Stimulated activated naive CD8-positive, alpha-beta T cell treated with anti-CD3 and anti-CD28 coated beads, Interleukin-15, Interleukin-2, amounts not matched to agents 100 ng/mL and 50 ng/mL, for 24 hours (primary cell): ENCODE data around the gene COX14.

Experiments used
- H3K27ac Mint-ChIP-seq: one replicate; pipeline ENCODE4 v1.8.0; 2021; ENCODE audit warnings: mild to moderate bottlenecking, mixed read lengths
- H3K27me3 Mint-ChIP-seq: one replicate; pipeline ENCODE4 v1.8.0; 2021; ENCODE audit warnings: mixed read lengths
- H3K36me3 Mint-ChIP-seq: one replicate; pipeline ENCODE4 v1.8.0; 2021; ENCODE audit warnings: low read depth, mixed read lengths
- H3K4me1 Mint-ChIP-seq: one replicate; pipeline ENCODE4 v1.8.0; 2021; ENCODE audit warnings: low read depth, mixed read lengths
- H3K4me3 Mint-ChIP-seq: one replicate; pipeline ENCODE4 v1.8.0; 2021; ENCODE audit warnings: mild to moderate bottlenecking, mixed read lengths
- H3K9me3 Mint-ChIP-seq: one replicate; pipeline ENCODE4 v1.8.0; 2021; ENCODE audit warnings: mixed read lengths

COX14 gene

DNA sequence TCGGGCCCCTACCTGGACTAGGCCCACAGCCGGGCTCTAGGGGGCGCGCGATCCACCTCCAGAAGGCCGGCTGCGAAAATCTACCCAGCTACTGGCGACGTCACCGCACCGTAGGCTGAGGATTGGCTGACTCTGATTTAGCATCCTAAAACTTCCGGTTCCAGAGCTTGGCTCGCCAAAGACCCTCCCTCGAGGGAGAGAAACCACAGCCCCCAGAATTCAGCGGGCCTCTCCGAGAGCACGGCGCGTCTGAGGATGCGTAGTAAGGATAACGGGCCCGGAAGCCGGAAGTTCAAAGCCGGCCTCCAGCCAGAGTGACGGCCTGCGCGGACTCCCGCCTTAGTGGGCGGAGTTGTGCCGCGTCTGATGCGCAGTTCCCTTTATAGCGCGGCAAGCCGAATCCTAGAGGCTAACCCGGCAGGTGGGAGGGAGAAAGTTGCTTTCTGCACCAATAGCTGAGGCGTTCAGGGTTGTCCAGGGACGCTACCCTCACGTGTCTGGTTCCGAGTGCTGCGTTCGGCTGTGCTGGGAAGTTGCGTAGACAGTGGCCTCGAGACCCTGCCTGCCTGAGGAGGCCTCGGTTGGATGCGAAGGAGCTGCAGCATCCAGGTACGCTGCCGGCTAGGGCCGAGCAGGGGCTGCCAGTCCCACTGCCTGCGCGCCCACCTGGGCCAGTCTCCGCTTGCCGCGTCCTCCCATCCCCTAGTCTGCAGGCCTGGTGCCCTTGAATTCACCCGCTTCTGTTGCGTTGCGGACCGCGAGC is at the start of gene COX14:
Gene COX14, plus strand, starts transcription at position 544 of the 763 bp plus-strand sequence. CDS start 7,808 bp downstream, outside the sequence.
- H3K36me3 Mint-ChIP-seq = peaks cover 17% of the 10 kb centered on the region
- H3K27ac Mint-ChIP-seq = peak within 1 kb of the TSS; percentile 94
- peak within 1 kb of the TSS; percentile 97 for H3K4me3 Mint-ChIP-seq
- peaks cover 57% of the 10 kb centered on the region for H3K4me1 Mint-ChIP-seq
- no peaks in the 10 kb centered on the region for H3K9me3 Mint-ChIP-seq
- H3K27me3 Mint-ChIP-seq = no peaks in the 10 kb centered on the region

DNA sequence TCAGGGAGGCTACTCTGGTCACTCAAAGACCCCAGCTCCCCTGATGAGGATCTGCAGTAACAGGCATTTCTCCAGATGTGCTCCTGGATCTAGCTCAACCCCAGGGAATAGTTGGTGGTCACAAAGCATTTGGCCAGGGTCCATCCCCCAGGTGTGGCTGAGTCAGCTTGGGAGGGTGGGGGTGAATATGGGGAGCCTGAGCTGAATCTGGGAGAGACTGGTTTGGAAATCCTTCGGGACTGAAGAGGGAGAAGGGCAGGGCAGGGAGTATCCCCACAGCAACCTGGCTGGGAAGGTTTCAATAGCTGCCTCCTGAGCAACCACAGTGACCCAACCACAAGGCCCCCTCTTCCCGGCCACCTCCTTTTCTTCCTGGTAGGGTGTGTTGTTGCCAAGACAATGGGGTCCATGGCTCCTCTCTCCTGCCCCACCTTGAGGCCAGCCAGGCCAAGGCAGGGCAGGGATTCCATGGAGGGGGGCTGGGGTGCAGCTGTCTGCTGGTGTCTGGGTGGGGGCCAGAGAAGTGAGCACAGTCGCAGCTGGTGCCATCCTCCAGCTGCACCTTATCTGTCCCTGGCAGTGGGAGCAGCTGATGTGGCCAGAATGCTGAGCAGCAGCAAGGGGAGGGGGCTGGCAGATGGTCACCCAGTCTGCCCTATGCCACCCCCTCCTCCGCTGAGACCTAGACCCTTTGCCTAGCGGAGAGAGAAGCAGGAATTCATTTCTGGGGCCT is 49.1 kb upstream of the COX14 start:
- no peaks in the 10 kb centered on the region for H3K27me3 Mint-ChIP-seq
- H3K4me1 Mint-ChIP-seq = peaks cover 31% of the 10 kb centered on the region
- no peak overlapping the region for H3K27ac Mint-ChIP-seq
- H3K4me3 Mint-ChIP-seq = no peak overlapping the region
- H3K9me3 Mint-ChIP-seq = no peaks in the 10 kb centered on the region
- no peaks in the 10 kb centered on the region for H3K36me3 Mint-ChIP-seq

DNA sequence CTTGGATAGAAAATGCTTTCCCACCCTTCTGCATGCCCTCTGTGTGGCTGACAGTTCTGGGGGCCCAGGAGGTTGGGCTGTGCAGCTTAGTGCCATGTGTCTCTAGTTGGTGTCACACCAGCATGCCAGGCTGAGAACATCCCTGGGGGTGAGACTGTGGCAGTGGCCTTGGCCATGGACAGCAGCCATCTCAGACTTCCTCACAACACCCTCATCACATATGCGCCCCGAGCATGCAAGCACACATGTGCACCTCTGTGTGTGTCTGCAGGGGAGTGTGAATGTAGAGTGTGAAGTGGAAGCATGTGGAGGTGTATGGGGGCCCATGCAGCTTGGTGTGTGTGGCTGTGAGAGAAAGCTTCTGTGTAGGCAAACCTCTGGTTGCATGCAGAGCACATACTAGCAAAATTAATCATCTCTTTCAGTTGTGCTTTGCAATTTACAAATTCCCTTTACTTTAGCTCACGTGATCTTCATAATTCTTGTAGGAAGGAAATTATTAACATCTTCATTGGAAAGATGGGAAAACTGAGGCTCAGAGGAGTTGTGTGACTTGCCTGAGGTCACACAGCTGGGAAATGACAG is 46.2 kb upstream of the COX14 start:
- H3K9me3 Mint-ChIP-seq = no peaks in the 10 kb centered on the region
- no peaks in the 10 kb centered on the region for H3K36me3 Mint-ChIP-seq
- no peak overlapping the region for H3K27ac Mint-ChIP-seq
- H3K4me1 Mint-ChIP-seq = peaks cover 11% of the 10 kb centered on the region
- no peak overlapping the region for H3K4me3 Mint-ChIP-seq
- no peaks in the 10 kb centered on the region for H3K27me3 Mint-ChIP-seq

DNA sequence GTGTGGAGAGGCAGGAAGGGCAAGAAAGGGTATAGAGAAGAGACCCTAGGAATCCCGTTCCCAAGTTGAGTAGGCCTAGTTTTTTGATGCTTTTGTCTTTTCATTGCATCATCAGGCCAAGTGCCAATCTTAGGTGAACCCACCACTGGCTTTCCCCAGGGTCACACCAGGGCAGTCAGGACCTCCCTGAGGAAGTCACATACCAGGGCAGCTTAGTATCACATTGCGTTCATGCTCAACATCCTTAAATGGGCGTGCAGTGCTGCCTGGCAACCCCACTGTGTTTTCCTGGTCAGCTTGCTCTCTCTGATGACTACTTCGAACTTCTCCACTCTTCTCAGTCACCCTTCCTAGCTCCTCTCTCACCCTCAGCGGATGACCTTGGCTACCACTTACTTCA is 45.6 kb upstream of the COX14 start:
- Mint-ChIP-seq H3K27ac (no peak overlapping the region), H3K36me3 (no peaks in the 10 kb centered on the region), H3K9me3 (no peaks in the 10 kb centered on the region), H3K4me1 (peaks cover 5% of the 10 kb centered on the region), H3K4me3 (no peak overlapping the region), H3K27me3 (no peaks in the 10 kb centered on the region)

DNA sequence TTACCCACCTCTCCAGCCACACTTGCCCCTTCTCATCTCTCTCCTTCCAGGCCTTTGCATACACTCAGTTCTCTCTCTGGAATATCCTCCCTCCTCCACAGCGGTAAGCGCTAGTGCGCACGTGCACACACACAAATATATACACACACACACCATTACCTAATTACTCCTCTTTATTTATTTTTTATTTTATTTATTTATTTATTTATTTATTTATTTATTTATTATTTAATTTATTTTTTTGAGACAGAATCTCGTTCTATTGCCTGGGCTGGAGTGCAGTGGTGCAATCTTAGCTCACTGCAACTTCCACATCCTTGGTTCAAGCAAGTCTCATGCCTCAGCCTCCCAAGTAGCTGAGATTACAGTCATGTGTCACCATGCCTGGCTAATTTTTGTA is 43.0 kb upstream of the COX14 start:
- H3K4me3 Mint-ChIP-seq = no peak overlapping the region
- H3K36me3 Mint-ChIP-seq = no peaks in the 10 kb centered on the region
- H3K9me3 Mint-ChIP-seq = no peaks in the 10 kb centered on the region
- H3K27me3 Mint-ChIP-seq = no peaks in the 10 kb centered on the region
- no peak overlapping the region for H3K27ac Mint-ChIP-seq
- H3K4me1 Mint-ChIP-seq = peaks cover 5% of the 10 kb centered on the region

DNA sequence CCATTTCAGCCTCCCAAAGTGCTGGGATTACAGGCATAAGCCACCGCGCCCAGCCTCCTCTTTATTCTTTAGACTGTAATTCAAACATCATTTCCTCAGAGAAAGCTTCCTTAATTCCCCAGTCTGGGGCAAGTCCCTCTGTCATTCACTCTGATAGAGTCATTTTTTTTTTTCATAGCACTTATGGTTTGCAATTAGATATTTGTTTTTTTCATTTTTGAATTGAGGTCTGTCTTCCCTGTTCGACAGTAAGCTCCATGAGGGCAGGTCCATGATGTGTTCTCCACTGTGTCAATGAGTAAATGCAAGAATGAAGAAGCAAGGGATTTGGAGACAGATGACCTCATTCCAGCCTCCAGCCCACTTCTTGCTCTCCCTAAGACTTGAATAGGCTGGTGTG is 42.5 kb upstream of the COX14 start:
- Mint-ChIP-seq H3K27ac (no peak overlapping the region), H3K4me3 (no peak overlapping the region)

DNA sequence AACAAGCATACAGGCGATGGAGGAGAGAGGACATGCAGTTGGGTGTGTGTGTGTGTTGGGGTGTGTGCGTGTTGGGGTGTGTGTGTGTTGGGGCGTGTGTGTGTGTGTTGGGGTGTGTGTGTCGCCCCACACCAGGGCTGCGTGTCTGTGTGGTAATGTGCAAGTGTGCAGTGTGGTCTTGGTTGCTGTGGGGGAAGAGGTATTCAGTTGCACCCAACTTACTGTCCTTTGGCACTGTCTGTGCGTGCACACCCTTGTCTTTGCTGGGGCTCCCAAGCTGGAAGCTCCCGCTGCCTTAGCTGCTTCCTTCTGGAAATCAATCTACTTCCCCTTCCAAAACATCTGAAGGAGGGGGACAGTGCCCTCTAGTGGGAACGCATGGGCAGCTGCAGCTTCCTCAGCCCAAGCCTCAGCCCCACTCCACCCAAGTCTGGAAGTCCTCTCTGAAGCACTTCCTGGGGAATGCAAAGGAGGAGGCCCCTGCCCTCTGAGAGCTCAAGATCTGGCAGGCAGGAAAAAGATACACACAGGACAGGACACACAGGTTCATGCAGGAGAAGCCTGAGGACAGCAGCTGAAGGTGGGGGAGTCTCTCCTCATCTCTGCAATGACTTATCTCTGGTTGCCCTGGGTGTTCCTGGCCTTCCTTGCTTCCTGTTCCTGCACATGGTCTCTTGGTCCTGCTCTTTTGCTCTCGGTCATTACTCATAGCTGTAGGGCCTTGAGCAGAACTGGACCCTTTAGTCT is 41.5 kb upstream of the COX14 start:
- no peaks in the 10 kb centered on the region for H3K36me3 Mint-ChIP-seq
- H3K27ac Mint-ChIP-seq = no peak overlapping the region
- H3K27me3 Mint-ChIP-seq = no peaks in the 10 kb centered on the region
- no peaks in the 10 kb centered on the region for H3K9me3 Mint-ChIP-seq
- H3K4me3 Mint-ChIP-seq = no peak overlapping the region
- H3K4me1 Mint-ChIP-seq = peaks cover 5% of the 10 kb centered on the region

More for the DNA sequence above, 42.5 kb upstream of the COX14 start:
- H3K9me3 Mint-ChIP-seq = no peaks in the 10 kb centered on the region
- no peaks in the 10 kb centered on the region for H3K27me3 Mint-ChIP-seq
- peaks cover 5% of the 10 kb centered on the region for H3K4me1 Mint-ChIP-seq
- no peaks in the 10 kb centered on the region for H3K36me3 Mint-ChIP-seq

DNA sequence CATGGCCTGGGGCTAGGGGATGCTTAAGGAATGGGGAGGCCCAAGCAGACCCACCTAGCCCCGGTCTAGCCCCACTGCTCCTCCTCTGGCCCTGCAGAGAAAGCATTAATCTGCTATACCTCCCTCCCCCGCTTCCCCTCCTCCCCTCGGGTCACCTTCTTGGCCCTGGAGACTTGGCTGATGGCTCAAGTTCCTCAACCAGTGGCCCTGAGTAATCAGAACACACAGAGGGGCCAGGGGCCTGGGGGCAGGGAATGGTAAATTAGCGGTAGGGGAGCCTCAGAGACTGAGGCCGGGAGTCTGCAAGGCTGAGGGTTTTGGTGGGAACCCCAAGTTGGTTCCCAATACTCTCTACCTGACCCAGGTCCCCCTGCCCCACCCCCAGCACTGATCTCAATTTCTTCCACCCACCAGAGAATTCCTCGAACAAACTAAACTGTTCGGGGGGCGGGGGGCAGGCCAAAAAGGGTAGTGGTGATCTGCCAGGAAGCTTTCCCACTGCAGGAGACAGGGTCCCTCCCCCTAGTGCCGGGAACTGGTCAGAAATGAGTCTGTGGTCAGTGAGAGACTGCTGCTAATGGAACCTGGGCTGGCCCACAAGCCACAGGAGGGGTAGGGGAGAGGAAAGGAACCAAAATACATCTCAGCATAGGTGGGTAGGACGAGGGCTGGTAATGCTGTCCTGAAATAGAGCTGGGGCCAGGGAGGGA is 39.7 kb upstream of the COX14 start:
- Mint-ChIP-seq H3K9me3 (no peaks in the 10 kb centered on the region), H3K27me3 (no peaks in the 10 kb centered on the region), H3K27ac (no peak overlapping the region), H3K36me3 (no peaks in the 10 kb centered on the region), H3K4me1 (peaks cover 5% of the 10 kb centered on the region), H3K4me3 (no peak overlapping the region)

DNA sequence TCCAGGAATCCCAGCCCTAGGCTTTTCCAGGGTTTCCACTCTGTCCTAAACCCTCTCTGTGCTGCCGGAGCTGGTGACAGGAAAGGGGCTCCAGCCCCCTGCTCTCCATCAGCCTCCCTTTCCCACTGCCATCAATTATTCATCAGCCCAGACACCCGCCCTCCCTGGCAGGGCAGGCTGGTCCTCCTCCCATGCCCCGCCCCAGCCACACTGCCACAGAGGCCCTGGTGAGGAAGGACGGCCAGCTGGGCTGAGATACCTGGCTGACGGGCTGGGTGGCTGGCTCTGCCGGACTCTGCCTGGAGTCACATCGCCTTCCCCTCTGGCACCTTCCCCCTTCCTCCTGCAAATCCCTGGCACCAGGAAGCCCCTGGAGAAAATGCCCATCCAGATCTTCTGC is 38.8 kb upstream of the COX14 start:
- H3K9me3 Mint-ChIP-seq = no peaks in the 10 kb centered on the region
- no peaks in the 10 kb centered on the region for H3K27me3 Mint-ChIP-seq
- peaks cover 5% of the 10 kb centered on the region for H3K4me1 Mint-ChIP-seq
- no peaks in the 10 kb centered on the region for H3K36me3 Mint-ChIP-seq
- no peak overlapping the region for H3K27ac Mint-ChIP-seq
- no peak overlapping the region for H3K4me3 Mint-ChIP-seq

DNA sequence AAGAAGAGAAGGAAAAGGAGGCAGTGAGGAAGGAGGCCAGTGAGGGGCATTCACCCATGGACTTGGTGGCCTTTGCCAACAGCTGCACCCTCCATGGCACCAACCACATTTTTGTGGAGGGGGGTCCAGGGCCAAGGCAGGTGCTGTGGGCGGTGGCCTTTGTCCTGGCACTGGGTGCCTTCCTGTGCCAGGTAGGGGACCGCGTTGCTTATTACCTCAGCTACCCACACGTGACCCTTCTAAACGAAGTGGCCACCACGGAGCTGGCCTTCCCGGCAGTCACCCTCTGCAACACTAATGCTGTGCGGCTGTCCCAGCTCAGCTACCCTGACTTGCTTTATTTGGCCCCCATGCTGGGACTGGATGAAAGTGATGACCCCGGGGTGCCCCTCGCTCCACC is 38.3 kb upstream of the COX14 start:
- H3K4me1 Mint-ChIP-seq = peaks cover 5% of the 10 kb centered on the region
- H3K36me3 Mint-ChIP-seq = no peaks in the 10 kb centered on the region
- no peak overlapping the region for H3K4me3 Mint-ChIP-seq
- no peak overlapping the region for H3K27ac Mint-ChIP-seq
- no peaks in the 10 kb centered on the region for H3K27me3 Mint-ChIP-seq
- no peaks in the 10 kb centered on the region for H3K9me3 Mint-ChIP-seq

DNA sequence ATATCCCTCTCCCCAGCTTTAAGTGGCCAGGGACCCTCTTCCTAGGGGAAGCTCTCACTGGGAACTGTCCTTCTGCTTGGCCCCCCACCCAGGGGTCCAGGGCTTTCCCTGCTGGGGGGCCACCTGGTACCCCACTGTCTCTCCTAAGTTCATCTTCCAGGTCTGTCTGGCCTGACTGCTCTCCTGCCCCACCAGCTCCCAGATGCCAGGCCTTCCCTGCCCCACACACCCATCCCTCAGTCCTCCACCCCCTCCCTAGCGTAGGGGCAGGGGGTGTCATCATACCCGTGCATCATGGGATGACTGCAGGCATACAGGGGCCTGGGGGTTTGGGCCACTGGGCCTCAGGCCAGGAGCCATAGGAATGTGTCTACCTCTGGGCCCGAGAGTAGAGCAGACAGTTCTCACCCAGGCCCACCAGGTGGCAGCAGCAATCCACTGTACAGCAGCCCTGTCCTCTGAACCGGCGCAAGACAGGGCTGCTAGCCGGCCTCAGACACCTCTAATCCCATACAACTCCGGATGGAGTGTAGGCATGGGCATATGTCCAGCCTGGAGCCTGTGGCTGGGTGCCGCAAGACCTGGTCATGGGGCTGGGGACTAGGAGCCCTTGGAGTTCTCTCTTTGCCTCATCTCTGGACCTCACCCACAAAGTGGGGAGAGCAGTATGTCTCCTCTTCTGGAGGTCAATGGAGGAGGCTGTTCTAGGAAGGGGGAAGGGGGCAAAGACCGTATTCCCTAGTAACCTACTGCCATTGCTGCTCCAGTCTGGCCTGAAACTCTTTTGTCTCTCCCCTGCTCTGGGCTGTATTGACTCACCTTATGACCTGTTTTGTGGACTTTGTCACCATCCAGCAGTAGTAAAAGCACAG is 36.9 kb upstream of the COX14 start:
- Mint-ChIP-seq H3K4me1 (peaks cover 5% of the 10 kb centered on the region), H3K9me3 (no peaks in the 10 kb centered on the region), H3K27me3 (no peaks in the 10 kb centered on the region), H3K36me3 (no peaks in the 10 kb centered on the region), H3K4me3 (no peak overlapping the region), H3K27ac (no peak overlapping the region)

DNA sequence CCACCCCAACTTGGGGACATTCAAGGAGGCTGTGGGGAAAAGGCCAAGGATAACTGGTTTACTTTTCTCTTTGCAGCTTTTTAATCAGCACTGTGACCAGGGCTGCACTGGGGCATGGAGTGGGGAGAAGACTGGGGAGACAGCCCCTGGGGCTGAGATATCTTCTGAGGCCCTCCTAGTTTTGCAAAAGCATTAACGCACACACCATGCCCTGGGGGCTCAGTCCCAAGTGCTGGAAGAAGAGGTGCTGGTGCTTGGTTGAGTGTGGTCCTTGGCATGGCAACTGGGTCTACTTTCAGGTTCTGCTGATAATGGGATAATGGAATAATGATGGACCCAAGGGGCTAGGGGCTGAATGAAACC is 36.2 kb upstream of the COX14 start:
- no peak overlapping the region for H3K27ac Mint-ChIP-seq
- H3K36me3 Mint-ChIP-seq = no peaks in the 10 kb centered on the region
- H3K27me3 Mint-ChIP-seq = no peaks in the 10 kb centered on the region
- no peaks in the 10 kb centered on the region for H3K4me1 Mint-ChIP-seq
- H3K4me3 Mint-ChIP-seq = no peak overlapping the region
- H3K9me3 Mint-ChIP-seq = no peaks in the 10 kb centered on the region

DNA sequence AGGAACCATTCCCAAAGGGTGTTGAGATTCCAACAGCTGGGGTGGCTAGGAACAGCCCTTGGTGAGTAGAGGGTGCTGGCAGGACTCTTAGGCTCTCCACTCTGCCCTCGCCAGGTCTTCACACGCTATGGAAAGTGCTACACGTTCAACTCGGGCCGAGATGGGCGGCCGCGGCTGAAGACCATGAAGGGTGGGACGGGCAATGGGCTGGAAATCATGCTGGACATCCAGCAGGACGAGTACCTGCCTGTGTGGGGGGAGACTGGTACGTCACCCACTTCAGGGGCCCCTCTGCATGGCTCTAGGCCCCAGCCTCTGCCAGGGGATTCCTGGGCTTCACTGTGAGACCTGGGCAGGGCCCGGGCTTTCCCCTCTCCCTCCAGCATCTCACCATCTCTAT is 34.9 kb upstream of the COX14 start:
- Mint-ChIP-seq H3K36me3 (no peaks in the 10 kb centered on the region), H3K4me3 (no peak overlapping the region), H3K27me3 (no peaks in the 10 kb centered on the region), H3K9me3 (no peaks in the 10 kb centered on the region), H3K27ac (no peak overlapping the region), H3K4me1 (no peaks in the 10 kb centered on the region)

DNA sequence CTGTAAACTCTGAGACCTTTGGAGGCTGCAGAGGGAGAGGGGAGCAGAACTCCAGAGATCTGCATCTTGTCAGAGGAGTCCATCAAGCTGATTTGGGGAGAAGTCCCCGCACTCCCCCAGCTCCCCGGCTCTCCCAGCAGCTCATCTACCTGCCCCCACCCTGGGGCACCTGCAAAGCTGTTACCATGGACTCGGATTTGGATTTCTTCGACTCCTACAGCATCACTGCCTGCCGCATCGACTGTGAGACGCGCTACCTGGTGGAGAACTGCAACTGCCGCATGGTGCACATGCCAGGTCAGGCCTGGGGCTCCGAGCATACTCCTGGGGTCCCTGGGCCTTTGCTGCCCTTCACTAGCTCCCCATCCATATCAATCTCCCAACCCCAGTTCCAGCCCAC is 33.8 kb upstream of the COX14 start:
- Mint-ChIP-seq H3K4me1 (peaks cover under 1% of the 10 kb centered on the region), H3K4me3 (no peak overlapping the region), H3K27ac (no peak overlapping the region), H3K9me3 (no peaks in the 10 kb centered on the region), H3K36me3 (no peaks in the 10 kb centered on the region), H3K27me3 (no peaks in the 10 kb centered on the region)
